T-helper 1 cell treated with Interleukin-12 subunit alpha and Interleukin-12 subunit beta and Interleukin-4 antibody, amounts not matched to agents 30 μg/mL and 1 μg/mL, for 36 hours (primary cell): ENCODE data around the gene SMIM5.
"Not testable (repeated sequence)": the region's sequence is repeated elsewhere in the genome, so short reads cannot be mapped to it uniquely, and the experiment has no call there.

Source experiments
- H3K27ac Mint-ChIP-seq: one replicate; pipeline ENCODE4 v1.8.0; 2021; ENCODE audit warnings: mild to moderate bottlenecking, mixed read lengths
- H3K27me3 Mint-ChIP-seq: one replicate; pipeline ENCODE4 v1.8.0; 2021; ENCODE audit warnings: low read depth, mixed read lengths
- H3K36me3 Mint-ChIP-seq: one replicate; pipeline ENCODE4 v1.8.0; 2021; ENCODE audit warnings: low read depth, mixed read lengths
- H3K4me1 Mint-ChIP-seq: one replicate; pipeline ENCODE4 v1.8.0; 2021; ENCODE audit warnings: low read depth, mixed read lengths
- H3K4me3 Mint-ChIP-seq: one replicate; pipeline ENCODE4 v1.8.0; 2021; ENCODE audit warnings: mild to moderate bottlenecking, moderate library complexity, mixed read lengths
- H3K9me3 Mint-ChIP-seq: one replicate; pipeline ENCODE4 v1.8.0; 2021; ENCODE audit warnings: mixed read lengths

SMIM5 gene

GRCh38 chr17:75638039-75638438 lies 4.8 kb downstream of the SMIM5 start:
- not testable (repeated sequence) for H3K36me3 Mint-ChIP-seq, H3K27ac Mint-ChIP-seq, H3K27me3 Mint-ChIP-seq, H3K4me1 Mint-ChIP-seq, H3K4me3 Mint-ChIP-seq, H3K9me3 Mint-ChIP-seq

GRCh38 chr17:75638893-75639292 lies 5.7 kb downstream of the SMIM5 start:
- no peak overlapping the region for H3K27ac Mint-ChIP-seq
- H3K9me3 Mint-ChIP-seq: no peaks in the 10 kb centered on the region
- H3K27me3 Mint-ChIP-seq: no peaks in the 10 kb centered on the region

DNA sequence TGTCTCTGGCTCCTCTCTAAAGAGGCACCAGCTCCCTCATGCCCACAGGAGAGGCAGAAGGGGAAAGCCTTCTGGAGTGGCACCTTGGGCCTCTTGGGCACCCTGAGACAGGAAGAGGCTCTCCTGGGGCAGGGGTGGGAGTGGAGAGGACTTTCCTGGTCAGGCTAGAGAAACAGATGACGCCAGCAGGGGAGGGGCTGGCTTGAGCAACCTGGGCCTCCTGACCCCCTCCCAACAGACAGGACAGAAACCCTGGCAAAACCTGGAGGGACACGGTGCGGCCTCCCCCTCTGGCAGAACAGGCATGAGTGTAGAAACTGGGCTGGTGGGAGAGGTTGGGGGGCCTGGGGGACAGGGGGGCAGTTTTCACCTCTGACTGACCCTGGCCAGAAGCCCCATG lies 6.1 kb downstream of the SMIM5 start:
- Mint-ChIP-seq H3K27me3 (no peaks in the 10 kb centered on the region), H3K4me1 (peaks cover 4% of the 10 kb centered on the region), H3K4me3 (no peak overlapping the region)

More at GRCh38 chr17:75638893-75639292, 5.7 kb downstream of the SMIM5 start:
- no peaks in the 10 kb centered on the region for H3K36me3 Mint-ChIP-seq
- peaks cover 4% of the 10 kb centered on the region for H3K4me1 Mint-ChIP-seq
- no peak overlapping the region for H3K4me3 Mint-ChIP-seq

DNA sequence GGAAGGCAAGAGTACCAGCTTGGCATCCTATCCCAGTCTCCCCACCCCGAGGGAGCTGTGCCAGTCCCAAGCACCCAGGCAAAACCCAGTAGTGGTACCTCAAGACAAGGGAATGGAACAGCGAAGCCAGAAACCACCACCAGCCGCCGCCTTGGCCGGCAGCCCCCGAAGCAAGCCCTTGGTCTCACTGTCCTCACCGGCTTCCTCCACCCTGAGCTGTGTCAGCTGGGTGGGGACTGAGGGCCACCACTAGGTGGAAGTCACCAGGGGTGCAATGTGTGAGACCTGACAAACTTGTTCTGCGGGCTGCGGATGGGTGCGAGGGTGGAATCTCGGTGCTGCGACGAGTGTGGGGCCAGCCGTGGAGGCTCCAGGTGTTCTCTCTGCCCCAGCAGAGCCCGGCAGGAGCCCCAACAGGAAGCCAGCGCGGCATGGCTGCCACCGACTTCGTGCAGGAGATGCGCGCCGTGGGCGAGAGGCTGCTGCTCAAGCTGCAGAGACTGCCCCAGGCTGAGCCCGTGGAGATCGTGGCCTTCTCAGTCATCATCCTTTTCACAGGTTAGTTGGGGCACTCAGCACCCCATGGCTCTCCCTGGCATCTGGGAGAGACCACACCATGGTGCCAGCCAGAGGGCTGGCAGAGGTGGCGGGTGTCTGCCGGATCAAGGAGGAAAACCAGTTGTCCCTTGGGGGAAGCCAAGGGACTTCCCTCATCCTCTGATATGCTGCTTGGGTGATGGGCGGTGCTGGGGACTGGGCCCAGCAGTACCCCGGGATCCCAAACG lies 6.7 kb downstream of the SMIM5 start:
- no peak overlapping the region for H3K27ac Mint-ChIP-seq
- no peak overlapping the region for H3K4me3 Mint-ChIP-seq
- H3K4me1 Mint-ChIP-seq: peaks cover 4% of the 10 kb centered on the region
- H3K36me3 Mint-ChIP-seq: no peaks in the 10 kb centered on the region
- H3K9me3 Mint-ChIP-seq: no peaks in the 10 kb centered on the region
- H3K27me3 Mint-ChIP-seq: no peaks in the 10 kb centered on the region

More for the DNA sequence above, 6.1 kb downstream of the SMIM5 start:
- Mint-ChIP-seq H3K36me3 (no peaks in the 10 kb centered on the region), H3K27ac (no peak overlapping the region), H3K9me3 (no peaks in the 10 kb centered on the region)

- H3K4me1 Mint-ChIP-seq: peaks cover 4% of the 10 kb centered on the region
- H3K9me3 Mint-ChIP-seq: no peaks in the 10 kb centered on the region
- H3K27ac Mint-ChIP-seq: no peak overlapping the region
- H3K4me3 Mint-ChIP-seq: no peak overlapping the region
- H3K36me3 Mint-ChIP-seq: no peaks in the 10 kb centered on the region
- no peaks in the 10 kb centered on the region for H3K27me3 Mint-ChIP-seq
These were observed 7.4 kb downstream of the SMIM5 start for GRCh38 chr17:75640556-75641119.

- Mint-ChIP-seq H3K36me3 (no peaks in the 10 kb centered on the region), H3K27ac (no peak overlapping the region), H3K9me3 (no peaks in the 10 kb centered on the region), H3K4me1 (peaks cover 7% of the 10 kb centered on the region), H3K27me3 (no peaks in the 10 kb centered on the region), H3K4me3 (no peak overlapping the region)
These were observed 8.1 kb downstream of the SMIM5 start for GRCh38 chr17:75641343-75641742.

DNA sequence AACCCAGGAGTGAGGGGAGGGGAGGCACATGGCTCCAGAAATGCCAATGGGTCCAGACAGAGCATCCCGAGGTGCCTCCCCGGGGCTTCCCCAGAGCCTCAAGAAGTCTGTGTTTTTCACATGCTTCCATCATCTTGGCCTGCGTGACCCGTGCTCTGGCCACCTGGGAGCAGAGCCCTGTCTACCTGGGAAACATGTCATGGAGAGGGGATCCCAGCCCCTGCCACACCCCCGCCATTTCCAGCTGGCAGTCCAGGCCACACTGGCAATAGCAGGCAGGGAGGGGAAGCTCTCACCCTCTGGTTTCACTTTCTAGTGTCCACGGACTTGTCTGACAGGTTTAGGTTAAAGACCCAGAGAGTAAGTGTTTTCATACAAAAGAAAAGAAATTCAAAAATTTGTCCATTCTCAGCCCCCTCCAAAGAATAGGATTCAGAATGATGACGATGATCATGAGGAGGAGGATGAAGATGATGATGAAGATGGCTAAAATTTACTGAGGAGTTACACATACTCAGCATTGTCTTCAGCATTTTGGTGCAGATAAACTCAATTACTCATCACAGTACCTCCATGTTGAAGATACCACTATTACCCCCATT lies 9.0 kb downstream of the SMIM5 start:
- peaks cover 7% of the 10 kb centered on the region for H3K4me1 Mint-ChIP-seq
- H3K27ac Mint-ChIP-seq: no peak overlapping the region
- no peaks in the 10 kb centered on the region for H3K27me3 Mint-ChIP-seq
- H3K9me3 Mint-ChIP-seq: no peaks in the 10 kb centered on the region
- H3K36me3 Mint-ChIP-seq: no peaks in the 10 kb centered on the region
- no peak overlapping the region for H3K4me3 Mint-ChIP-seq

- Mint-ChIP-seq H3K9me3 (no peaks in the 10 kb centered on the region), H3K27ac (no peak overlapping the region), H3K27me3 (no peaks in the 10 kb centered on the region), H3K4me3 (no peak overlapping the region), H3K4me1 (peaks cover 7% of the 10 kb centered on the region), H3K36me3 (no peaks in the 10 kb centered on the region)
These were observed 9.8 kb downstream of the SMIM5 start for GRCh38 chr17:75642784-75643642.

DNA sequence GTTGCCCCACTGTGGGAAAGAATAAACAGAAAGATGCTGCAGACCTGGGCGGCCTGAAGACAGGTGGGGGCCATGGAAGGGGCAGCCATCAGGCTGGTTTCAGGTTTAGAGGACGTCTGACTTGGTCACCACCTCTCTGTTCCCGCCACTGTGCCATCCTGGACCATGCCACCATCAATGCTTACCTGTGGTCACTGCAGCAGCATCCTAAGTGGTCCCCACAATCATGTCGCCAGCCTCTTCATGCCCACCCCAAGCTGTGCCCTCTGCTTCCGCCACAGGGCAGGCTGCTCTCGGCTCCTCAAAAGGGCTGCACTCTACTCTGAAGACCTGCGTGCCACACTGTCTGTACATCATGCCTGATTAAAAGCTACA lies 10.4 kb downstream of the SMIM5 start:
- peaks cover 7% of the 10 kb centered on the region for H3K4me1 Mint-ChIP-seq
- no peak overlapping the region for H3K4me3 Mint-ChIP-seq
- H3K27ac Mint-ChIP-seq: no peak overlapping the region
- no peaks in the 10 kb centered on the region for H3K36me3 Mint-ChIP-seq
- no peaks in the 10 kb centered on the region for H3K9me3 Mint-ChIP-seq
- H3K27me3 Mint-ChIP-seq: no peaks in the 10 kb centered on the region

- H3K36me3 Mint-ChIP-seq: peaks cover 2% of the 10 kb centered on the region
- no peak overlapping the region for H3K4me3 Mint-ChIP-seq
- peaks cover 7% of the 10 kb centered on the region for H3K4me1 Mint-ChIP-seq
- H3K27me3 Mint-ChIP-seq: no peaks in the 10 kb centered on the region
- no peak overlapping the region for H3K27ac Mint-ChIP-seq
- H3K9me3 Mint-ChIP-seq: no peaks in the 10 kb centered on the region
These were observed 12.3 kb downstream of the SMIM5 start for GRCh38 chr17:75645501-75645888.

GRCh38 chr17:75645889-75646637 lies 12.8 kb downstream of the SMIM5 start:
- peaks cover 5% of the 10 kb centered on the region for H3K36me3 Mint-ChIP-seq
- H3K4me1 Mint-ChIP-seq: peaks cover 7% of the 10 kb centered on the region
- no peaks in the 10 kb centered on the region for H3K27me3 Mint-ChIP-seq
- peak overlapping the region; percentile 10 for H3K27ac Mint-ChIP-seq
- no peaks in the 10 kb centered on the region for H3K9me3 Mint-ChIP-seq
- H3K4me3 Mint-ChIP-seq: no peak overlapping the region

DNA sequence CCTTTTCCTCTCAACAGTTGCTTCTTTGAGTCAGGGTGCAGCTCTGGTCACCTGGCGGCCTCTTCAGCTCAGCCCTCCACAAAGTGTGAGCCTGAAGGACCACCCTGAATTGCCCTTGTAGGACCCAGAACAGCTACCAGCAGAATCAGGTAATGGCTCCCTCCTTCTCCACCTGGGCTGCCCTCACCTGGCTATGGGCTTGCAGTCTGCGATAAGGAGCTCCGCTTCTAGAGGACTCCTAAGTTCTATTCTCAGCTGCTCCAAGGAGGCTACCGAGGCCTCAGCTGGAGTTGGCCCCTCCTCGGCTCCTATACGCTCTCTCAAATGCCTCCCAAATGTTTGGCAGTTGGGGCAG lies 13.4 kb downstream of the SMIM5 start:
- H3K27ac Mint-ChIP-seq: no peak overlapping the region
- H3K4me3 Mint-ChIP-seq: no peak overlapping the region
- peaks cover 7% of the 10 kb centered on the region for H3K4me1 Mint-ChIP-seq
- no peaks in the 10 kb centered on the region for H3K27me3 Mint-ChIP-seq
- peaks cover 5% of the 10 kb centered on the region for H3K36me3 Mint-ChIP-seq
- no peaks in the 10 kb centered on the region for H3K9me3 Mint-ChIP-seq

GRCh38 chr17:75647061-75647460 lies 13.8 kb downstream of the SMIM5 start:
- H3K9me3 Mint-ChIP-seq: no peaks in the 10 kb centered on the region
- no peaks in the 10 kb centered on the region for H3K27me3 Mint-ChIP-seq
- H3K4me3 Mint-ChIP-seq: no peak overlapping the region
- H3K36me3 Mint-ChIP-seq: peaks cover 5% of the 10 kb centered on the region
- no peak overlapping the region for H3K27ac Mint-ChIP-seq
- H3K4me1 Mint-ChIP-seq: peaks cover 7% of the 10 kb centered on the region

DNA sequence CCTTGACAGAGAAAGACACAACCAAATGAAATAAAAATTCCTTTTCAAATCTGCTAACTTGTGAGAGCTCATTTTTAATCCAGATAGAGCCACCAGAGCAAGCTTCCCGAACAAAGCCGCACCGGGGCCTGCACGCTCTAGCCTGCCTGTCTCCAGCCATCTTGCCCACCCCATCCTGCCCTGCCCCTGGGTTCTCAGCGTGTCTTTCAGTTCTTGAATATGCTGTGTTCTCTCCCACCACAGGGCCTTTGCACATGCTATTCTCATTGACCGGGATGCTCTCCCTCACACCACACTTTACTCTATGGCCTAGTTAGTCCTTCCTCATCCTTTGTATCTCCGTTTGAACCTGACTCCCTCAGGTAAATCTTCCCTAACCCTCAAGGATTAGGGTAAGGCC lies 14.7 kb downstream of the SMIM5 start:
- H3K4me3 Mint-ChIP-seq: no peak overlapping the region
- H3K27me3 Mint-ChIP-seq: no peaks in the 10 kb centered on the region
- peaks cover 3% of the 10 kb centered on the region for H3K4me1 Mint-ChIP-seq
- no peak overlapping the region for H3K27ac Mint-ChIP-seq
- H3K9me3 Mint-ChIP-seq: no peaks in the 10 kb centered on the region
- H3K36me3 Mint-ChIP-seq: peaks cover 5% of the 10 kb centered on the region
